SIG-M5 treated with dmso at 0.1 percent for 504 hours (cell line): Measurements from ENCODE around the gene PDLIM4.

Experiments used
- DNase-seq: peaks from one replicate; lab custom pipeline; 2025; ENCODE audit not compliant: unreplicated experiment; lab: John Stamatoyannopoulos, UW

Gene PDLIM4

DNA sequence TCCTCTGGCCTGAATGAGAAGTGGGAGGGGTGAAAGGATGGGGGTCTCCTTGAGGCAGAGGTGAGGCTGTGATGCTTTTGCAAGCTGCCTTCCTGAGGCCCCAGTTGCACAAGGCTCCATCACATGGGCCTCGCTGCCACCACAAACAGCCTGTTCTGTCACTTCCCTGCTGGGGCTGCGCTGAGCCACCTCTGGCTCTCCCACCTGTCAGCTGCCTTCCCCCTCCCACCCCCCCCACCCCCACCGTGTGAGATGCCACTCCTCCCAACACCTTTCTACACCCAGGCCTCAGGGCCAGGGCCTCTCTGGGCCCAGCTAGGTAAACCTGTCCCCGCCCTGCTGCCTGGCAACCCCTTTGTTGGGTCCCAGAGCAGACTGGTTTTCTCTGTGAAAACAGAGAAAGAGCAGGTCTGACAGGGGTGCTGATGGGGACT lies 4.5 kb upstream of the PDLIM4 start:
- peak; percentile 12 for DNase-seq

DNA sequence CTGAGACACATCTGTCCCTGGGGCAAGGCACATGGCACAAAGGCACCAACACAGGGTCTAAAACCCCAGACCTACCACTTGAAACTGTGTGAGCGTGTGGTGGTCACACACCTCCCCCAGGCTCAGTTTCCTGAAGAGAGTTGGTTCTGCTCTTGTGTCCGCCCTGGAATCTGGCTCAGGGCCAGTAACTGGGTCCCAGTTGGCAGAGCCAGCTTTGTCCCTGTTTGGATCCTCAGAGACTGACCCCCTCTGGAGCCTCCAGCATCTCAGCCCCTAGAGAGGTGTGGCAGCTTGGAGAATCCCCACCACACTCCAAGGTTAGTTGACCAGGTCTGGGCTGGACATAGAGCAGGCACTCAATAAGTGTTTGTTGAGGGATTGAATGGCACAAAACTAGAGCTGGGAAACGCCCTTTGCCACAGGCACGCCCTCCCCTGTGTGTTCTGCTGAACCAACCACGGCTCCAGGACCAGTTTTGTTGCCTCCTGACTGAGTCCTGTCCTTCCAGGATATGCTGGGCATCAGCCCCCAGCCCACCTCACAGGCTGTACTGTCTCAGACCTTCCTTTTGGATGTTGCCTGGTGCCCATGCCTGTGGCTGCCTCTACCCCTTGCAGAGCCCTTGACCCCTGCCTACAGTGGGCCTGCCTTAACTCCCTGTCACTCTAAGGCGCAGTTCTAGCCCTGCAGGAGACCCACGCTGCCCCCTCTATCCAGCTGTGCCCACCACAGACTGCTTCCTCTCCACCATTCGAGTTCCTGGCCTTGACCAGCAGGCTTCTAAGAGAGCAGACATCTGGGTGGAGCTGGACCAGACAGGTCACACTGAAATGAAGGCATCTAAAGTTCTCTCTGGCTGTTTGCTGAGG lies 3.8 kb upstream of the PDLIM4 start:
- no peak for DNase-seq

DNA sequence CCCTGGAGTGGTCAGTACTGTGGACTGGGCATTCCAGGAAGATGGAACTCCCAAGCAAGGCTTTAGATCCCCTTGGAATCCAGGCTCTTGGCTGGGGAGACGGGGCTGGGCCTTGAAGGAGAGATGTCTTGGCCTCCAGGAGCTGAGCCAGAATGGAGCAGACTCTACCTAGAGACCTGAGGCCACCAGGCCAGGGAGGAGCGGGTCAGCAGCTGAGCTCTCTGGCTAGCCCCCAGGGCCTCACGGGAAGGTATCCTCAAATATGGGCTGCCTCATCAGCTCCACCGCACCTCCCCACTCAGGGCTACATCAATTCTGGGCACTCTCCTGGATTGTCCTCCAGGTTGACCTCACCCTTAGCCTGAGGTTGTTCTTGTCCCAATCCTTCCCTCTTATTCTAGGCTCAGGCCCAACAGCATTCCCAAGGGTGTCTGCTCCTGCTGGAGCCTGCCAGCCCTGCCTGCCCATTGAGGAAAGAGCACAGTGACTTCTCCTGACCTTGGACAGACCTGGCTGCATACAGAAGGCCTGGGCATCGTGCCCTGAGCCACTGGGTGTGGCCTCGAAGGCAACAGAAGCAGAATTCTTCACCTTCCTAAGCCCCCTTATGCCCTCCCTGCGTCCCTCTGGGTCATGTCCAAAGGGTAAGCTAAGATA lies 3.0 kb upstream of the PDLIM4 start:
- DNase-seq, result no peak

DNA sequence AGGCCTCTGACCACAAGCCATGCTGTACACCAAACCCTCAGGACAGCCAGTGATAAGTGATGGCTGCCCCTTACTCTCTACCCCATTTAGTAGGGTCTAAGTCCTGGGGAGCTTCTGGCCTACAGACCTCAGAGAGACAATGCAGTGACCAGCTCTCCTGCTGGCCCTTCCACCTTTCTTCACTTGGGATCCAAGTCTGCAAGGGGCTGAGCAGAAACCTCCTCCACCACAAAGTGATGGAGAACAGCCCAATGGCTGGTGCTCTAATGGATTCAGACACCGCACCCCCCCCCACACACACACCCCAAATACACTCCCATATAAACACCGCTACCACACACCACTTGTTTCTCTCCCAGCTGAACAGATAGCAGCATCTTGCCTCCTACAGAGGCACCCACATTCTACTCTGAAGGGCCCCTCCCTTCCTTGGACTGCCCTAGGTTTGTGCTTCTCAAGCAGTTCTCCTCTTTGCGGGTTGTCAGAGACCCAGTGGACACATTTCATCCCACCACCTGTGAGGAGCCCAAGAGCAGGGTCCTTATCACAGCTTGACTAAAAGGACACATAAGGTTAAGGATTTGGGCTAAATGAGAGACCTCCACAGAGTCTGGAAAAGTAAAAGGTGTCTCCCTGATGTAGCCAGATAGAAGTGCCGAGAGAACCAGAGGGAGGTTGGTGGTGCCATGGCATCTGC lies 1.3 kb upstream of the PDLIM4 start:
- no peak for DNase-seq

DNA sequence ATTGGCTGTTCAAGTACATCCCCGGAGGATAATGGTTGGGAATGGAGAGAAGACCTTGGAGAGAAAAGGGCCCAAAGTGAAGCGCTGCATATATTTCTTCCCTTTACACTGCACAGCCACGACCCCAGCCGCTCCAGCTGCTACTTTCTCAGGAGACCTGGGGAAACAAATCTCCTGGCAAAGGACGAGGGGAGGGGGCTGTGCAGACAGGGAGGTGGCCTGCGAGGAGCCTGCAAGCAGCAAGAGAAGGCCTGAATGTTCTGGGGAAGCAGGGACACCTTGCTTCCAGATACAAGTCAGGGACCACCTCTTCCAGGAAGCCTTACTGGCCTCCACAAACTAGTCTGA lies 739 bp upstream of the PDLIM4 start:
- DNase-seq, result no peak

DNA sequence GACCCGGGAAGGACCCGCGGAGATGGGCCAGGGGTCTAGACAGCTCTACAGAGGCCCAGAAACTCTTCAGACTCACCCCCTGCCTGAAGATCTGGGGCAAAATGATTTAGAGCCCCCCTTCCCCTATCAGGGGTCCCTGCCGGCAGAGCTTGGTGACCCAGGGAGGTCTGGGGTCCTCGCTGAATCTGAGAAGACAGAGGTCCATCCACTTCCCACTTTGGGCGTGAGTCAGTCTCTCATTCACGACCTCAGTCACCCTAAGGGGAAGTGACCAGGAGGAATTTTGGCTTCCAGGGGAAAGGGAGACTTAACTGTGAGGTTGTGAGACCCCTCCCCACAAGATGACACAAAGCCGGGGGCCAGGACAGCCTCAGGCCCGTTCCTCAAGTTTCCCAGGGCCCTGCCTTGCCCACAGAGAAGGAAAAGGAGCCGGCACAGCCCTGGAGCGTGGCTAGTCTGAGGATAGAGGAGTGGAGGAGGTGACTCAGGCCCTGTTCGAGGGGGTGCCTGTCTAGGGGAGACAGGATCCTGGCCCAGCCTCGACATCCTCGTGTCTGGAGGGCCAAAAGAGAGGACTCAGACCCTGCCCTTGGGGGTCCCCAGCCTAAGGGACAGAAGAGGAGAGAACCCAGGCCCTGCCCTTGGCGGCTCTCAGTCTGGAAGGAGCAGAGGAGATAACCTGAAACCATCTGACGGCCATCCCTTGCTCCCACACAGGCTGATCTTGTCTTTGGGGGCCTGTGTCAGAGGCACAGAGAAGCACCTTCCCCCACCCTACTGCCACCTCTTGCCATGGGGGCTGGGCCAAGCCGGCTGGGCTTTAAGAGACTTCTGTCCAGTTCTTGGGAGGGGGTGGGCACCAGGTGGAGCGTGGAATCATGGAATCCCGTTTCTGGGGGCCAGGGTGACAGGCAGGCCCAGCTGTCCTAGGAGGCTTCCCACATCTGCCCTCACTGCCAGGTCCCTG lies 889 bp downstream of the PDLIM4 start:
- no peak for DNase-seq

DNA sequence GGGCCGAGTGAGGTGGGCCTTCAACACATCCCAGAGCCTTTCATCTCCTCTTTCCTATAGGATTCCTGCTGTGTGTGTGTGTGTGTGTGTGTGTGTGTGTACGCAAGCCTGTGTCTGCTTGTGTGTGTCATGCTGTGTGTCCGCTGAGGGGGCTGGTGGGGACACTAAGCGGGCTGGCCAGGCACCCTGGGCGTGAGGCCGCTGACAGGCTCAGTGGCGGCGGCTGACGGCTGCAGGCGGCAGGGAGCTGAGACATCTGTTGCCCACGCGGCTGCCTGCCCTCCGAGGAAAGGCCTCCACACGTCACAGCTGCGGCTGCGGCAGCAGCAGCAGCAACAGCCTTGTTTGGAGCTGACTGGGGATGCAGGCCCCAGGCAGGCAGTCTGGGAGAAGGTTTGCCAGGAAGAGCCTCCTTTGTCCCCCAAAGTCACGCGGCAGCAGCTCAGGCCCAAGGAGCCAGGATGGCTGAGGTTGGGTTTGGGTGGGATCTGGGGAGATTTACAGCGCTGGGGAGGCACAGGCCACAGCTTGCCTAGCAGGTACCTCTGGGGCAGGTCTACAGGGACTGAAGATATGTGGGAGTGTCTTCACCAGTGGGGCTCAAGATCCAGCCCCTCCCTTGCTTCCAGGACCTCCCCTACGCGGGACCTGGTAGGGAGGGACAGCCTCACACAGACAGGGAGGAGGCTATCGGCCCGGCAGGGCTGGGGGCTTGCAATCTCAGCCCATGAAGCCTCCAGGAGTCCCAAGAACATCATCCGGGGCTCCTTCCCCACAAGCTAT lies 1.8 kb downstream of the PDLIM4 start:
- no peak for DNase-seq

DNA sequence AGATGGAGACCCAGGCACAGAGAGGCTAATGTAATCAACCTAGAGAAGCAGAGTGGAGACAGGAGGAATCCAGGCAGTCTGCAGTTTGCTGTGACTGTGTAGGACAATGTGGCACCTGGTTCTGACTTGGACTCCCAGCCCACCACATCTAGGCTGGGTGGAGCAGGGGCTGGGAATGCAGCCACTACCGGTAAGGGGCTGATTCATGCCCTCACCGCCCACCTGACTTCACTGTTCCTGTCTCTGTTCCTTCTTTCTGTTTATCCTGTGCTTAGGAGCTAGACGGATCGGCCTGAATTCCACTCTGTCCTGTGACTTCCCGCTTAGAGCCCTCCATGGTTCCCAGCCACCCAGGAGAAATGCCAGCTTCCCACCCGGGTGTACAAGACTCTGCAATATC lies 2.6 kb downstream of the PDLIM4 start:
- DNase-seq, result no peak

DNA sequence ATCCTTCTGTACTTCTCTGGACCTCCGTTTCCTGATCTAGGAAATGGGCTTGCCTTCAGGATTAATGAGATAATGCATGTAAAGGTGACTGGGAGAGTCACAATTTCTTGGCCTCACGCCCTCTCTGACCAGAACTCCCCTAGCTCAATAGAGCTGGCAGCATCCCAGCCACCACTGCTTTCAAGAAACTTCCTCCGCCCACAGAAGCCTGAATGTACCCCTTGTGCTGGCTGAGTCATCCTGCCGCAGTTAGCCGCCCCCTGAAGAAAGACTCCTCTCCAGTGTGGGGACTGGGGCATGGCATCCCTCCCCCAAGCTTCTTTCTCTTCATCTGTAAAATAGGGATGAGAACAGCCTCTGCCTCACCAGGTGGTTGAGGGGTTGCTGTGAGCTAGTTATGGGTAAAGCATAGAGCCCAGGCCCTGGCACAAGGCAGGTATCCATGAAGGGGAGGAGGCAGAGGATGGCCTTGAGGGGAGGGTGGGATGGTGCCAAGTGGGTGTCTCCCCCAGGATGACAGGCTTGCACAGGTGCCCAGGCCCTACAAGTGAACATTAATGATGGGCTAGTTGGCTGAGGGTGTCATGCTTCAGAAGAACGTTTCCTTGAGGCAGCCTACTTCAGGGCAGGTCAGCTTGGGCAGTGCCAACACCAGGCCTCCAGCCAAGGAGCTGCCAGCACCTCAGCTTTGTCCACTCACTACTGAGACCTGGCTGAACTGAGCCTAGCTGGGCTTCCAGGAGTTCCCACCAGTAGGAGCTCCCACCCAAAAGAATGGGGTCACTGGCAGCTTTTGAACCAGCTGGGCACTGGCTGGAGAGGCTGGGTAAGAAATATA lies 3.4 kb downstream of the PDLIM4 start:
- peak; percentile 51 for DNase-seq

DNA sequence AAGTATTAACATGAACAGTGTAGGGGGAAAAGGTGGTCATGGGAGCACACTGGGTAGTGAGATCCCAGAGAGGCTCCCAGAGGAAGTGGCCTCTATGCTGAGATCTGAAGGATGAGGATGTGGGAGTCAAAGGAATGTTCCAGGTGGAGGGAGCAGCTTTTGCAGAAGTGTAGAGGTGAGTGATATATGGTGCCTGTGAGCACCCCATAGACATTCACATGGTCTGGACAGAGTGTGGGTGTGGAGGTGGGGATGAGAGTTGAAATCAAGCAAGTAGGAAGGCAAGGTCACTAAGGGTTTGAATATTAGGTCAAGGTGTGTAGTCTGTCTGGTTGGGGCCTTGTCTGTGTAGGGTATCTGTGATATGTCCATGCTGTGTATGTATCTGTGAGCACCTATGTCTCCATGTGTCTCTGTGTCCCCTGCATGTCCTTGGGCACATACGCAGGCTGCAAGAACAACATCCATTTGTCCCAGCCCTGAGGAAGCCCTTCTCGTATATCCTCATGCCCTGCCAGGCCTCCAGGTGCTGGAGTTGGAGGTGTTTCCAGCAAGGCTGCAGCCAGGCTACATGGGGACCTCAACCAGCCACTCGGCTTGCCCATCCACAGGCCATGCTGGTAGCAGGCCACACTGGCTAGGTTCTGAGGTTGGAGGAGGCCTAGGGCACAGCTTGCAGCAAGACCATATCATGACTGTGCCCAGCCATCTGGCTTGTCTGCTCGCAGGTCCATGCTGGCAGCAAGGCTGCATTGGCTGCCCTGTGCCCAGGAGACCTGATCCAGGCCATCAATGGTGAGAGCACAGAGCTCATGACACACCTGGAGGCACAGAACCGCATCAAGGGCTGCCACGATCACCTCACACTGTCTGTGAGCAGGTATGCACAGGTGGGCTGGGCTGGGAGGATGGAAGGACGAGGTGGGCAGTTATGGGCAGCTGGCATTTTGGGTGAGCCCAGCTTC lies 4.7 kb downstream of the PDLIM4 start:
- DNase-seq, result no peak

DNA sequence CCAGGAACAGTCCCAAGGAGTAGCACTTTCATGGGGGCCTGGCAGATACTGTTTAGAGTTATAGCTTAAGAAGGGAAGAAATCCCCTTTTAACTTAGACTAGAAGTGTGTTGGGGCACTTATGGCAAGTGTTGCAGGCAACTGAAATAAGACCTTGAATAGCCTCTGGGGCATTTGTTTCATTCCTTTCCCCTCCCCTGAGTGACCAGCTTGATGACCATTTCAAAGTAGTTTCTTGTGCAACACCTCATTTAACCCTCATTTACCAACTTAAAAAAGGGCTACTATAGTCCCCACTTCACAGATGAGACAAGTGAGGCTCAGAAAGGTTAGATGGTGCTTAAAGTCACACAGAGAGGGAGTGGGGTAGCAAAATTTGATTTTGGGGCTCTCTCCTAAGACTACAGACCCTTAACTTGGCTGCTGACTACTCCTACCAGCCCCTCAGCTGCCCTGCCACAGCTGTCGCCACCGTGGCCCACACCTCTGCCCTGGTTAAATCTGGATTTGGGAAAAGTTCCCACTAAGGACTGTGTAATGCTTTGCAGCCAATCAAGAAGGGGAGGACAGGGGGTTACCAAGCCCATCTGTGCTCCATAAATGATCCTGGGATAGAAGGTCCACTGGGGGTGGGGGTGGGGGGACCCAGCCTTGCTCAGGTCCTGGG lies 5.5 kb downstream of the PDLIM4 start:
- DNase-seq, result no peak

DNA sequence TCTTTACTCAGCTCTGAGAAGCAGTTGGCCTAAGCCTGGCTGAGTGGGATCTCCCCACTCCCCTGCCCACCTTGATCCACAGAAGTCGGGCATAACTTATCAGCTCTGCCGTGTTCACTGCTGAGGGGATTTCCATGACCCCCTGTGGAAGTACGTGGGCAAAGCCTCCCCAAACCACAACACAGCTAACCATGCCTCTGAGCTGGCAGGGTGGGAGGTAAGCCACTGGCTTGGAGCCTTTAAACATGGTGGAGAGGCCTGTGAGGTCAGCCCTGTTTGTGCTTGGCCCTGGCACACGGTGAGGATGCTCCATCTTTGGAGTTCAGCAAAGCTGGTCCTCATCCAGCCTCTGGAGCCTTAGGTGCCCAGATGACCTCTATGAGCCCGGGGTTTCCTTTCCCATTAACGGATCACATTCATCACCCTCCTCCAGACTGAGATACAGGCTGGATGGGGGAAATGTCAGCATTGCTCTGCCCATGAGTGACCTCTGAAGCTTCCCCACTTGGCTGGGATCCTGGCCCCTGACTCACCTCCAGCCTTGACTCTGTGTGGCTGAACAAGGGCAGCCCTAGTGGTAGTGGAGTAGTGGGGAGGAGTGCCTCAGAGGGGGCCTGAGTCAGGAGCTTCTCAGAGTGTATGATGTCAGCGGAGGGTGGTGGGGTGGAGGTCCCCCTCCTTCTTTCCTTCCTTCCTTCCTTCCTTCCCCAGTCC lies 6.2 kb downstream of the PDLIM4 start:
- no peak for DNase-seq

DNA sequence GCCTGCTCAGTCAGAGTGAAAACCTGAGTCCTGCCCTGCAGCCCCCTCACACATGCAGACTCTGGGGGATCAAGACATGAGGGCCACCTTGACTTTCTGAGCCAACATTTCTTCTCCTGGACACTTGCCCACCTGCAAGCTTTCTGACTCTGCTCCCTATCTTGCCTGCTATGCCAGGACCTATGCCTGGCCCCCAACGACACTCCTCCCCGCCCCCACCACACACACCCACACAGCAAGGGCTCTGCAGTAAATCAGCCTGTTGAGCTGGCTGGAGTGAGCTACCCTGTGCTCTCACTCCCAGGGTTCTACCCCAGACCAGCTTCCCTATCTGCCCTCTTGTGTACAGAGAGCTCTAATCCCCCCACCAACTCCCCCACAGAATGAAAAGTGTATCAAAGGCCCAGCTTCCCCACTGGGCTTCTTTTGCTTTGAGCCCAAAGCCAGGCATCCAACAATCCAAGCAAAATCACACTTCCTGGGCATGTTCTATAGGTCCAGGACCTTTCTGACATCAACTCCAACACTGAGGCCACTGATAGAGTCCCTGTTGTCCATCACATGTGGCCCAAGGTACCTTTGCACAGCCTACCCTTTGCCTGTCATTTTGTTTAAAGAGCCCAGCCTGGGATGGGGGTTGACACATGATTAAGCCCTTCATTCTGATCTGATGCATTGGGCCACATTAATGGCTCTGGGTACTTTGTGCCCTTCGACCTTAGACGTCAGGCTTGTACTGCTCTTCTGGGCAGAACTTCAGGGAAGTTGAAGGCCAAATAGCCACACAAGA lies 7.2 kb downstream of the PDLIM4 start:
- no peak for DNase-seq

DNA sequence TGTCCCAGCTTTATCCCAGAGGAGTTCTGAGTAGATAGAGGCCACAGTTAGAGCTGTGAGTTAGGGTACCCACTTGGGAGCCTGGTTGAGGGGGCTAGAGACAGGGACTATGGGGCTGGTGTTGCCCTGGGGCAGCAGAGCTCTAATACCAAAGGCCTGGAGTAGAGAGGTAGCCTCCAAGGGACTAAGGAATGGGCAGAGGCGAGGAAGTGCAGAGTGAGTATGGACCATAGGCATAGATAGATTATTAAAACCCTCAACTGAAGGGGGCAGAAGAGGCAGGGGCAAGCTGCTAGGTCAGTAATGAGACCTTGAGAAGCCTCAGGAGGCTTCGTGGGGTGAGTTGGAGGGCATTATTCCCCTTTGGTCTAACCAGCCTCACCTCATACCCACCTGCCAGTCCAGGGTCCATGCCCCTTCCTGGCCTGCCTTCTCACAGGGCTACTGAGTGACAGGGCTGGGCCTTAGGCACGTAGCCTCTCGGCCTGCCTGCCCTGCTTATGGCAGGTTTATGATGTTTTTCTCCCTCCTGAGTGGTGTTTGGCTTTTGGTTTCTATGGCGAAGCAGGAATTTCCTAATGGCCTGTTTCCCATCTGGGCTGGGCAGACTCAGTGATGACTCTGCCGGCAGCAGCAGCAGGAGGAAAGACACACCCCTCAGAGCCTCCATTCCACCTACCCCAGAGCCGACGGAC lies 8.0 kb downstream of the PDLIM4 start:
- DNase-seq, result no peak

DNA sequence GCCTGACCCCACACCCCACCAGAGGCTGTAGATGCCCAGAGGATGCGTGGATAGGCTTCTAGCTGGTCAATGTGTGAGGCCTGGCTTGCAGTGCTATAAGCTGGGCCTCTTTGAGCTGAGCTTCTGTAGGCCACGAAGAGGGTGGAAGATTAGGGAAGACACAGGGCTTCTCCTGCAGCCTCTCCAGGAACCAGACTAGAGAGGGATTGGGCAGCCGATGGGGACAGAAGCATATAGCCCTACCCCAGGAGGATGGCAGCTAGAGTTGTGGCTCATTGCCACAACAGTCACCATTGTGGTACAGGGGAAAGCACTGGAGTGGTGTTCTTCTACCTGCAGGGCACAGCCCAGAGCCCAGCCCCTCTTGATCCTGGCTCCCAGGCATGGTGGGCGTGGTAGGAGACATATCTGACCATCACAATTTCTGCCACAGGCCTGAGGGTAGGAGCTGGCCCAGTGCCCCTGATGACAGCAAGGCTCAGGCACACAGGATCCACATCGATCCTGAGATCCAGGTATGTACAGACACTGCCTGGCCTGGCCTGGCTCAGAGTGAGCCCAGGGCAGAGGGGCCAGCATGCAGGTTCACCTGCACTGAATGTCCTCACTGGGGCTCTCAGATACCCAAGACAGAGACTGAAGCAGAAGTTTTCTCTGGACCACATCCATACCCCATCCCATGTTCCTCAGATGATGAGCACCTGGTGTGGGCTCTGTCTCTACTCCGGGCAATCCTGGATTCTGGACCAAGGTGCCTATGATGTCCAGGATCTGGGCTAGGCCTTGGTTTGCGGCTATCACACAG lies 8.7 kb downstream of the PDLIM4 start:
- no peak for DNase-seq
